ENCODE data around the gene HSPA2.

HSPA2 gene

DNA sequence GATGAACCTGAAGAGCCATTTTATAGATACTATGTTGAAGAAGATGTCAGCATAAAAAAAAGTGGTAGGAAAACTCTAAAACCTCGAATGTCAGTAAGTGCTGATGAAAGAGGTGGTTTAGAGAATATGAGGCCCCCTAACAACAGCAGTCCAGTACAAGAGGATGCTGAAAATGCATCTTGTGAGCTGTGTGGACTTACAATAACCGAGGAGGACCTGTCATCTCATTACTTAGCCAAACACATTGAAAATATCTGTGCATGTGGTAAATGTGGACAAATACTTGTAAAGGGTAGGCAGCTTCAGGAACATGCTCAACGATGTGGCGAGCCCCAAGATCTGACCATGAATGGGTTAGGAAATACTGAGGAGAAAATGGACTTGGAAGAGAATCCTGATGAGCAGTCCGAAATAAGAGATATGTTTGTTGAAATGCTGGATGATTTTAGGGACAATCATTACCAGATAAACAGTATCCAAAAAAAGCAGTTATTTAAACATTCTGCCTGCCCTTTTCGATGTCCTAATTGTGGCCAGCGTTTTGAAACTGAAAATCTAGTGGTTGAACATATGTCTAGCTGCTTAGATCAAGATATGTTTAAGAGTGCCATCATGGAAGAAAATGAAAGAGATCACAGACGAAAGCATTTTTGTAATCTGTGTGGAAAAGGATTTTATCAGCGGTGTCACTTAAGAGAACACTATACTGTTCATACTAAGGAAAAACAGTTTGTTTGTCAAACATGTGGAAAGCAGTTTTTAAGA, 17.8 kb upstream of the HSPA2 start:
- DNase-seq (ENCODE audit: low spot score) = no peak
- no peak for TF ChIP-seq CTCF (IDR thresholded peaks at IDR 0.05; ENCODE audit: borderline replicate concordance, control extremely low read depth, extremely low read depth, insufficient read depth, missing control alignments)
- in situ Hi-C loops (cut with MboI; ENCODE audit: low sequenced_read_pairs, unreplicated experiment) = no loop called here

DNA sequence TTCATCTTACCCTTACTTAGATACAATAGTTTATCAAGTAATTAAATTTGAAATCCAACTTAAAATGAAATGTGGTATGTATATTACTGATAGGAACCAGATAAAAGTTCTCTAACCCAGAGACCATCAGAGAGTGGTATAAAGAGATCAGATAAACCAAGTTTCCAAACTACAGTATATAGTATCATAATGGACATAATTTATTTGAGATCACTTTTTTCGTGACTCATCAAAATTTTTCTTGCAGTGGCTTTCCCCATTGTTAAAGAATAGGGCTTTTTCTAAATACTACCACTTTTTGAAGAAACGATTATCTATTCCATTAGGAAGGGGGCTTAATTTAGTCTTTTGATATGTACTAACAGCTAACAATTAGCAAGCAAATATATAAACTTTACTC, 15.2 kb upstream of the HSPA2 start:
- in situ Hi-C loops (cut with MboI; ENCODE audit: low sequenced_read_pairs, unreplicated experiment) = no loop called here
- no peak for DNase-seq (ENCODE audit: low spot score)
- no peak for TF ChIP-seq CTCF (IDR thresholded peaks at IDR 0.05; ENCODE audit: borderline replicate concordance, control extremely low read depth, extremely low read depth, insufficient read depth, missing control alignments)

DNA sequence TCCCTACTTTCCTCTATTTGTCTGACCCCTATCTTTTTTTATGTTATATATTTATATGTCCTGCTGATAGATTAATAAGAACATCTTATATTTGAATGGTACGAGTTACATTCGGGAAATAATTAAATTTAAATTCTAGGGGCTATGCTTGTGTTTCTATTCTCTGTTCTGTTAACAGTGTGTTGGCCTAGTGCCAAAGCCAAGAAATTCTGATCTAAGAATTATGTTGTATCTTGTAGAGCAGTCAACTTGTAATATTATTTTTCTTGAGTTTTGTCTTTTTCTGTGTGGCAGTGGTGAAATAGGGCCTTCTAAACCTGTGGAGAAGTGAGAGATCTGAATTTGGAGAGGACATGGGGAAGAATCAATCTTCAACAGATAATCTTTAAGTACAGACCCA, 9.0 kb upstream of the HSPA2 start:
- DNase-seq (ENCODE audit: low spot score) = no peak
- no peak for TF ChIP-seq CTCF (IDR thresholded peaks at IDR 0.05; ENCODE audit: borderline replicate concordance, control extremely low read depth, extremely low read depth, insufficient read depth, missing control alignments)
- in situ Hi-C loops (cut with MboI; ENCODE audit: low sequenced_read_pairs, unreplicated experiment) = no loop called here

DNA sequence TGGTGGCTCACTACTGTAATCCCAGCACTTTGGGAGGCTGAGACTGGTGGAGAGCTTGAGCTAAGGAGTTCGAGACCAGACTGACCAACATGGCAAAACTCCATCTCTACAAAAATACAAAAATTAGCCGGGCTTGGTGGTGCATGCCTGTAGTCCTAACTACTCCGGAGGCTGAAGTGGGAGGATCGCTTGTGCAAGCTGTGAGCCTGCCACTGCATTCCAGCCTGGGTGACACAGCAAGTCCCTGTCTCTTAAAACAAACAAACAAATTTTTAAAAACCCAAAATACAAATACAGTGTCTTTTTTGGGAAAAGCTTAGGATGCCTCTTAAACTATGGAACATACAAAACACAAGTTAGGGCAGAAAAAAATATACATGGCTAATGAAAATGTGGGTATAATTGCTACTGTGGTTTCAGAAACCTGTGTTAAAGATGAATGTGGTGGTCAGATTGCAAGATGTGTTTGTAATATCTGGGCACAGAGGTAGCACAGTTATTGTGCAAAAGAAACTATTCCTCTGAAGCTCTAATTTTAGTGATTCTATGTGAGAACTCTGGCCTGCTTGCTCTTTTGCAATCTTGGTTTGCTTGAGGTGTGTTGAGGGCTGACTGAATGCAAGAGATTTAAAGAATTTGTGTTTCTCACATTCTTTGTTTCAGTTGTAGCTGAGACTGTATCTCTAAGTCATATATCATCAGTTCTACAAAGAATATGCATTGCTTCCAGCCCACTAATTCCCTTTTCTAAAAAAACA, 3.9 kb upstream of the HSPA2 start:
- in situ Hi-C loops (cut with MboI; ENCODE audit: low sequenced_read_pairs, unreplicated experiment) = no loop called here
- DNase-seq (ENCODE audit: low spot score) = no peak
- no peak for TF ChIP-seq CTCF (IDR thresholded peaks at IDR 0.05; ENCODE audit: borderline replicate concordance, control extremely low read depth, extremely low read depth, insufficient read depth, missing control alignments)

- no peak for DNase-seq (ENCODE audit: low spot score)
- TF ChIP-seq CTCF (IDR thresholded peaks at IDR 0.05; ENCODE audit: borderline replicate concordance, control extremely low read depth, extremely low read depth, insufficient read depth, missing control alignments) = no peak
- in situ Hi-C loops (cut with MboI; ENCODE audit: low sequenced_read_pairs, unreplicated experiment) = no loop called here
Observed at GRCh38 chr14:64541261-64541971, 875 bp downstream of the HSPA2 start.

- in situ Hi-C loops (cut with MboI; ENCODE audit: low sequenced_read_pairs, unreplicated experiment) = no loop called here
- DNase-seq (ENCODE audit: low spot score) = no peak
- TF ChIP-seq CTCF (IDR thresholded peaks at IDR 0.05; ENCODE audit: borderline replicate concordance, control extremely low read depth, extremely low read depth, insufficient read depth, missing control alignments) = no peak
Observed at GRCh38 chr14:64541972-64542835, 1.7 kb downstream of the HSPA2 start.

All from GM13976 (cell line).